Activated naive CD4-positive, alpha-beta T cell treated with anti-CD3 and anti-CD28 coated beads, Interleukin-2, amount 50 U/mL, for 72 hours (primary cell): ENCODE results near the gene PKN1. TPM values are rescaled to one million over a fixed set of nuclear protein-coding genes. Genes with fewer than 3 reads are reported as not detected.
A peak's percentile ranks its signal among the peaks of the same experiment; 100 is the strongest.

Experiments used
- ATAC-seq, 2 donors: fragments of 150-1000 bp; cut with Tn5 transposase; 2 replicates each; pipeline ENCODE4 v1.10.0; 2021; ENCODE audit warnings: mild to moderate bottlenecking in 2 of 2, moderate library complexity in 2 of 2
- DNase-seq, 2 donors: peaks; one replicate each; pipeline ENCODE4 v3.0.0; 2021 to 2022; ENCODE audit warnings: low spot score in 2 of 2
- H3K27ac Mint-ChIP-seq, 2 donors: one replicate each; pipeline ENCODE4 v1.8.0; 2022; ENCODE audit warnings: mild to moderate bottlenecking in 2 of 2, mixed read lengths in 2 of 2
- H3K36me3 Mint-ChIP-seq, 2 donors: one replicate each; pipeline ENCODE4 v1.8.0; 2022; ENCODE audit warnings: mixed read lengths in 2 of 2
- H3K9me3 Mint-ChIP-seq, 2 donors: one replicate each; pipeline ENCODE4 v1.8.0; 2022; ENCODE audit warnings: mixed read lengths in 2 of 2
- total RNA-seq, 2 donors: library from RNA; stranded (reverse); gene quantifications; one replicate each; pipeline ENCODE4 v1.2.3, GENCODE V29; 2022

The PKN1 gene
- total RNA-seq, 2 donors from 2014 or later: 105 to 192 TPM

GRCh38 chr19:14412996-14413692 is 20.0 kb upstream of the PKN1 start:
- ATAC-seq (no peak), DNase-seq (no peak)
- Mint-ChIP-seq H3K36me3 (peaks cover 27 to 40% of the 10 kb centered on the region in 2 donors), H3K27ac (peak overlapping the region; percentile 92 to 93), H3K9me3 (no peaks in the 10 kb centered on the region)

- peak overlapping the region; percentile 92 to 93 for H3K27ac Mint-ChIP-seq
- H3K9me3 Mint-ChIP-seq: no peaks in the 10 kb centered on the region
- no peak for DNase-seq
- ATAC-seq: no peak
- peaks cover 27 to 37% of the 10 kb centered on the region in 2 donors for H3K36me3 Mint-ChIP-seq
These were observed 19.4 kb upstream of the PKN1 start for GRCh38 chr19:14413693-14414181.

- peaks cover 34 to 44% of the 10 kb centered on the region in 2 donors for H3K36me3 Mint-ChIP-seq
- H3K27ac Mint-ChIP-seq: peak overlapping the region; percentile 77 to 86
- ATAC-seq (no peak), DNase-seq (no peak)
- no peaks in the 10 kb centered on the region for H3K9me3 Mint-ChIP-seq
These were observed 18.0 kb upstream of the PKN1 start for GRCh38 chr19:14414926-14415690.

- ATAC-seq (no peak), DNase-seq (no peak)
- no peaks in the 10 kb centered on the region for H3K9me3 Mint-ChIP-seq
- H3K27ac Mint-ChIP-seq: peak overlapping the region; percentile 77 to 86
- peaks cover 29 to 40% of the 10 kb centered on the region in 2 donors for H3K36me3 Mint-ChIP-seq
These were observed 16.3 kb upstream of the PKN1 start for GRCh38 chr19:14416817-14417231.

- ATAC-seq (peak; percentile 70 to 77), DNase-seq (peak in 1 of 2 donors; percentile 89)
- Mint-ChIP-seq H3K9me3 (no peaks in the 10 kb centered on the region), H3K36me3 (peaks cover 29 to 33% of the 10 kb centered on the region in 2 donors), H3K27ac (peak overlapping the region; percentile 93 to 99)
These were observed 14.3 kb upstream of the PKN1 start for GRCh38 chr19:14418856-14419105.

GRCh38 chr19:14419106-14419813 is 13.8 kb upstream of the PKN1 start, which contains the start of gene DDX39A:
Gene DDX39A, minus strand, starts transcription at chr19:14419341. Its CDS starts 6,121 bp downstream, at chr19:14413220.
- ATAC-seq: peak; percentile 91 to 92
- peak; percentile 94 to 99 for DNase-seq

GRCh38 chr19:14425696-14426138 is 7.4 kb upstream of the PKN1 start:
- no peaks in the 10 kb centered on the region for H3K9me3 Mint-ChIP-seq
- no peak overlapping the region for H3K27ac Mint-ChIP-seq
- DNase-seq (no peak), ATAC-seq (no peak)
- H3K36me3 Mint-ChIP-seq: no peaks in the 10 kb centered on the region

More at GRCh38 chr19:14419106-14419813, 13.8 kb upstream of the PKN1 start, which contains the start of gene DDX39A:
- Mint-ChIP-seq H3K9me3 (no peaks in the 10 kb centered on the region), H3K36me3 (peaks cover 29 to 32% of the 10 kb centered on the region in 2 donors), H3K27ac (peak within 1 kb of the TSS; percentile 93 to 99)

- Mint-ChIP-seq H3K9me3 (no peaks in the 10 kb centered on the region), H3K36me3 (no peaks in the 10 kb centered on the region), H3K27ac (no peak overlapping the region)
- ATAC-seq (no peak), DNase-seq (no peak)
These were observed 5.6 kb upstream of the PKN1 start for GRCh38 chr19:14427461-14427860.

- no peak for ATAC-seq
- no peak overlapping the region for H3K27ac Mint-ChIP-seq
- no peaks in the 10 kb centered on the region for H3K36me3 Mint-ChIP-seq
- H3K9me3 Mint-ChIP-seq: no peaks in the 10 kb centered on the region
- no peak for DNase-seq
These were observed 4.2 kb upstream of the PKN1 start for GRCh38 chr19:14428882-14429416.

- Mint-ChIP-seq H3K9me3 (no peaks in the 10 kb centered on the region), H3K36me3 (no peaks in the 10 kb centered on the region), H3K27ac (peak overlapping the region in 1 of 2 donors; percentile 36)
- ATAC-seq (no peak), DNase-seq (no peak)
These were observed 2.4 kb upstream of the PKN1 start for GRCh38 chr19:14430712-14431111.

GRCh38 chr19:14433554-14434501 is 722 bp downstream of the PKN1 start:
- Mint-ChIP-seq H3K36me3 (no peaks in the 10 kb centered on the region), H3K9me3 (no peaks in the 10 kb centered on the region), H3K27ac (peak overlapping the region; percentile 82 to 91)
- DNase-seq (peak in 1 of 2 donors; percentile 32), ATAC-seq (peak; percentile 34 to 35)

- no peaks in the 10 kb centered on the region for H3K36me3 Mint-ChIP-seq
- ATAC-seq: peak; percentile 47 to 86
These were observed 1.6 kb downstream of the PKN1 start for GRCh38 chr19:14434543-14435319.

GRCh38 chr19:14435320-14436050 is 2.4 kb downstream of the PKN1 start:
- Mint-ChIP-seq H3K9me3 (no peaks in the 10 kb centered on the region), H3K36me3 (peaks cover 5% of the 10 kb centered on the region in 2 donors), H3K27ac (peak overlapping the region; percentile 26 to 82)
- DNase-seq: no peak
- ATAC-seq: no peak

More at GRCh38 chr19:14434543-14435319, 1.6 kb downstream of the PKN1 start:
- H3K9me3 Mint-ChIP-seq: no peaks in the 10 kb centered on the region
- DNase-seq: peak in 1 of 2 donors; percentile 72
- peak overlapping the region; percentile 82 to 91 for H3K27ac Mint-ChIP-seq

GRCh38 chr19:14437578-14438140 is 4.6 kb downstream of the PKN1 start:
- no peak for ATAC-seq
- Mint-ChIP-seq H3K27ac (peak overlapping the region; percentile 39 to 44), H3K36me3 (peaks cover 6 to 8% of the 10 kb centered on the region in 2 donors), H3K9me3 (no peaks in the 10 kb centered on the region)
- no peak for DNase-seq
